ENCODE measurements around the gene QSER1.

- TF ChIP-seq CTCF (conservative IDR thresholded peaks at IDR 0.05) (no peak), ZFX (IDR thresholded peaks at IDR 0.05) (no peak)
These were observed 71.1 kb downstream of the QSER1 start for GRCh38 chr11:32963721-32964120.
